HG03280 (cell line): ENCODE measurements around the gene VPS9D1.
A peak's percentile ranks its signal among the peaks of the same experiment; 100 is the strongest.
"Not testable (repeated sequence)": the region's sequence is repeated elsewhere in the genome, so short reads cannot be mapped to it uniquely, and the experiment has no call there.

Experiments used
- ATAC-seq: cut with Tn5 transposase; IDR thresholded peaks from one replicate; pipeline ENCODE4 v1.9.1; 2021; ENCODE audit warnings: mild to moderate bottlenecking, moderate library complexity; ENCODE audit not compliant: unreplicated experiment

The VPS9D1 gene

GRCh38 chr16:89695086-89695874 is 25.4 kb downstream of the VPS9D1 start:
- ATAC-seq = no peak

GRCh38 chr16:89694784-89695085 is 26.0 kb downstream of the VPS9D1 start:
- not testable (repeated sequence) for ATAC-seq

DNA sequence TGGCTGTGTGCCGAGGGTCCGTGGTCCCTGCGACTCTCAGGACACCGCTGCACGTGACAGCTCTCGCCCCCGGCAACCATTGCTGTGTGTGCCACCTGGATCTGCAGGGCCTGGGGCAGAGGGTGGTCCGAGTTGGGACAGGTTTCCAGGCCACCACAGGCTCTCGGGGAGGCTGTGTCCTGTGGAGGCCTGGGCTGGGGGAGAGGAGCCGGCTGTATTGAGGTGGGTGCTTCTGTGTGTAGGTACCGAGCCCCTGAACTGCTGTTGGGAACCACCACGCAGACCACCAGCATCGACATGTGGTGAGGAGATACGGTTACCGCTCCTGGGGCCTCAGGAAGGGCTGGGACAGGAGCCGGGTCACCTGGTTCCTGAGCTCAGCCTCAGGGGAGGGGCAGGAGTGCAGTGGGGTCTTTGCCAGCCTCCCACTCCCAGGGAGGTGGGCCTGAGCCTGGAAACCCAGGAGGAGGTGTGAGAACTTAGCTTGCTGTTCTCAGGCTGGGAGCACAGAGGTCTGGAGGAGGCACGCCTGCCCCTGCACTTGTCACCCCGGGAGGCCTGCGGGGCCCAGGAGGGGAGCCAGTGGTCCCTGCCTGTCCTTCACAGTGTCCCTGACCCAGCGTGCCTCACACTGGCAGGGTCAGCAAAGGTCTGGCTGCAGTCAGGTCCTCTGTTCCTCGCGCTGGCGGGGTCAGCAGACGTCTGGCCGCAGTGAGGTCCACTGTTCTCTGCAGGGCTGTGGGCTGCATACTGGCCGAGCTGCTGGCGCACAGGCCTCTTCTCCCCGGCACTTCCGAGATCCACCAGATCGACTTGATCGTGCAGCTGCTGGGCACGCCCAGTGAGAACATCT is 26.5 kb downstream of the VPS9D1 start:
- no peak for ATAC-seq

DNA sequence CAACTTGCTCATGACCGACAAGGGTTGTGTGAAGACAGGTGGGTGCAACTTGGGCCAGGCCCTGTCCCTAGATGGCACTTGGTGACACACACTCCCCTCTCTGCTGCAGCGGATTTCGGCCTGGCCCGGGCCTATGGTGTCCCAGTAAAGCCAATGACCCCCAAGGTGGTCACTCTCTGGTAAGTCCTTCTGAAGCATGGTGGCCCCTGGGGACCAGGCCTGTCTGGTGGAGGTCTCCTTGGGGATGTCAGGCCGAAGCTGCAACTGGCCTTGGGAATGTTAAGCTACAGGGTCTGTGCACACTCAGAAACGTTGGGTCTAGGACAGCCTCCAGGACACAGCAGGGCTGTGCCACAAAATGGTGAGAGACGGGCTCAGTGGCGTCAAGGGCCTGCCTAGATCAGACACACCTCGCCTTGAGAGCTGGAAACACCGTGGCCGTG is 27.4 kb downstream of the VPS9D1 start:
- no peak for ATAC-seq

- ATAC-seq = no peak
Observed at GRCh38 chr16:89691986-89692569, 28.6 kb downstream of the VPS9D1 start.

- ATAC-seq = no peak
Observed at GRCh38 chr16:89691231-89691985, 29.3 kb downstream of the VPS9D1 start.

- ATAC-seq = no peak
Observed at GRCh38 chr16:89690392-89690901, 30.3 kb downstream of the VPS9D1 start.

DNA sequence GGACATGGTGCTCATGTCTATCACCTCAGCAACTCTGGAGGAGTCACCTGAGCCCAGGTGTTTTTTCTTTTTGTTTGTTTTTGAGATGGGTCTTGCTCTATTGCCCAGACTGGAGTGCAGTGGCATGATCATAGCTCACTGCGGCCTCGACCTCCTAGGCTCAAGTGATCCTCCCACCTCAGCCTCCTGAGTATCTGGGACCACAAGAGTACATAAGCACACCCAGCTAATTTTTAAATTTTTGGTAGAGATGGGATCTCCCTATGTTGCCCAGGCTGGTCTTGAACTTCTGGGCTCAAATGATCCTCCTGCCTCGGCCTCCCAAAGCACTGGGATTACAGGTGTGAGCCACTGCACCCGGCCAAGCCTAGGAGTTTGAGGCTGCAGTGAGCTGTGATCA is 31.1 kb downstream of the VPS9D1 start:
- ATAC-seq = not testable (repeated sequence)

- no peak for ATAC-seq
Observed at GRCh38 chr16:89689142-89689541, 31.6 kb downstream of the VPS9D1 start.

GRCh38 chr16:89688395-89688794 is 32.3 kb downstream of the VPS9D1 start:
- no peak for ATAC-seq

GRCh38 chr16:89687092-89687940 is 33.4 kb downstream of the VPS9D1 start:
- peak; percentile 28 for ATAC-seq

- ATAC-seq = peak; percentile 81
Observed at GRCh38 chr16:89686520-89687091, 34.1 kb downstream of the VPS9D1 start, which contains the start of gene CDK10. TSS of gene CDK10 (plus strand) at chr16:89686689. CDS start at chr16:89686711, 22 bp downstream.

GRCh38 chr16:89685916-89686315 is 34.8 kb downstream of the VPS9D1 start:
- ATAC-seq = no peak

DNA sequence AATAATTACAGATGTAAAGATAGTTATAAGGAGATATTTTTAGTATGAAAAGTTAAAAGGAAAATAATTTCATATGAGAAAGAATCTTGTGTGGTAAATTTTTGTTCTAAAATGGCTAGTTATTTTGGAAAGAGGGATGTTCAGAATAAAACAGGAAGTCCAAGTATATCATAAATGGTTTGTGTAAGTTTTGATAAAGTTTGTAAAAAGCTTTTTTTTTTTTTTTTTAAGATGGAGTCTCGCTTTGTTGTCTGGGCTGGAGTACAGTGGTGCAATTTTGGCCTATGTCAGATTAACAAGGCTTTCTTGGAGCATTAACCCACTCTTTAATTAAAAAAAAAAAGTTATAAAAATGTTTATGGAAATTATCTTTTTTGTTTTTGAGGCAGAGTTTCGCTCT is 42.4 kb downstream of the VPS9D1 start:
- ATAC-seq = no peak

DNA sequence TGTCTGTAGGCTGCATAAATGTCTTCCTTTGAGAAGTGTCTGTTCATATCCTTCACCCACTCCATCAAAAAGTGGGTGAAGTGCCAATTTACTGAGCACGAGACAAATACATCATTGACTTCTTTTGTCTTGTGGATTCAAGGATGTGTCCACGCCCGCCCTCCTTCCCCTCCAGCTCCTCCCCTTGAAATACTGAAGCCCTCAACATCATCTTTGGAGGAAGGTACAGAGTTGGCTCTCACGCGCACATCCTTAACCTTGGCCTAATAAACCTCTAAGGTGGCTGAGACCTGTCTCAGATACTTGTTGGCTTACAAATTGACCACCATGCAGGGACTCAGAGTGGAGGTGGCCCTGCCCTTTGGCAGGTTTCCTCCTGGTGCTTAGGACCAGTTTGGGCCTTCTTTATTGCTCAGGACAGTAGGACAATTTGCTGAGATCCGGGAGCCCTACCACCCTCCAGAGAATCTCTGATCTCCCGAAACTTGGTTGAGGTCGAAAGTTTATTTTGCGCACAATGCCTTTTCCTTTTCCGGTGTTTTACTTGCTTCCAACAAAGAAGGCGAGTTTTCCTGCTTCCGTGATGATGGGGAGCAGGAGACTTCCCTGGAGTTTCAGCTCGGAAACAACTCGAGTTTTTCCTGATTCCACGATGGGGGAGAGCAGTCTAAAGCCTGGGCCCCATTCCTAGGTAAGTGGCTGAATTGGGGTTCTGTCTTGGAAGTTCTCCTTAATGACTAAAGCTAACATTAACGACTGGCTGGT is 48.3 kb downstream of the VPS9D1 start:
- no peak for ATAC-seq

GRCh38 chr16:89671565-89671964 is 49.1 kb downstream of the VPS9D1 start:
- not testable (repeated sequence) for ATAC-seq

DNA sequence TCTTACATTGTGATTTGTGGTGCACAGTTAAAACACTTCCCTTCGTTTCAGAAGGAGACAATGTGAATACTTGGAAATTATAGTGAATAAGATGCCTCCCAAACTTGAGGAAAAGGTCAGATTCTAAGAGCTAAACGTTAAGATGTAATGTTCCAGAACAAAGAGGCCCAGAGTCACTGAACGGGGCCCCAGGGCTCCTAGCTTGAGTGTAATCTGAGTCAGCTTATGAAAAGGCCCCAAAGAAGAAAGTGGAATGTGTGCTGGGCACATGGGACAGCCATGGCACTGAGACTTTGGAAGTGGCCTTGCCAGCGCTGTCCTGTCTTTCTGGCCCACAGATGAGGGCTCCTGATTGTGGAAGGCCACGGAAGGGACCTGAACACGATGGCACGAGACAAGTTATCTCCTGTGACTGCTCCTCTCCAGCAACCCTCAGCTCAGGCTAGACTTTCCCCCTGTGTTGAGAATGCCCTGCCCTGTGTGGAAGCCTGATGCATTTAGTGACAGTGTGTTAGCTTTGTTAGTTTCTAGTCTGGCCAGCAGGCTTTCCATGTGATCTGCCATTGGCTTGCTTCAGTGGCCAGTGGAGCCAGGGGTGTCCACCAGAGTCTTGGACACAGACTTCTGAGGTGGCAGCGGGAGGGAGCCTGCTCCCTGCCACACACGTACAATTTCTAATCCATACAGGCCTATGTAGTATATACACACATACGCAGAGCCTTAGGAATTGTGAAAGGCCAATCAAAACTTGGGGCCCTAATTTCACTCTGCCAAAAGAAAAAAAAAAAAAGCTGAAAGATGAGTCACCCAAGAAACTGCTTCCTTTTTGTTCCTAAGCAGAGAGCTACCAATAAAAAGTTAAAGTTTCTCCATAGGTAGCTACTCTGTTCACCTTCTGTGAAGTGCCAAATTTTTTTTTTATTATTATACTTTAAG is 49.9 kb downstream of the VPS9D1 start:
- ATAC-seq = no peak

- ATAC-seq = no peak
Observed at GRCh38 chr16:89669755-89670154, 50.9 kb downstream of the VPS9D1 start.
